HG03558 (cell line): Measurements from ENCODE around the gene TNNT3.
"Not testable (repeated sequence)": the region's sequence is repeated elsewhere in the genome, so short reads cannot be mapped to it uniquely, and the experiment has no call there.

Source experiments
- ATAC-seq: cut with Tn5 transposase; IDR thresholded peaks from one replicate; pipeline ENCODE4 v1.9.1; 2021; ENCODE audit warnings: moderate number of reproducible peaks; ENCODE audit not compliant: unreplicated experiment; ENCODE audit errors: extremely low read depth

TNNT3 gene

GRCh38 chr11:1931341-1932104 lies 12.0 kb downstream of the TNNT3 start:
- ATAC-seq = no peak

GRCh38 chr11:1932105-1932480 lies 12.6 kb downstream of the TNNT3 start:
- no peak for ATAC-seq

- no peak for ATAC-seq
These were observed 13.2 kb downstream of the TNNT3 start for GRCh38 chr11:1932681-1933080.

- ATAC-seq = no peak
These were observed 14.2 kb downstream of the TNNT3 start for GRCh38 chr11:1933416-1934334.

- ATAC-seq = no peak
These were observed 15.0 kb downstream of the TNNT3 start for GRCh38 chr11:1934335-1935155.

GRCh38 chr11:1935156-1936071 lies 15.9 kb downstream of the TNNT3 start:
- ATAC-seq = no peak

GRCh38 chr11:1936072-1936780 lies 16.7 kb downstream of the TNNT3 start:
- ATAC-seq = no peak

- no peak for ATAC-seq
These were observed 17.5 kb downstream of the TNNT3 start for GRCh38 chr11:1936781-1937615.

GRCh38 chr11:1937616-1938342 lies 18.3 kb downstream of the TNNT3 start:
- ATAC-seq = no peak

GRCh38 chr11:1938343-1939005 lies 19.0 kb downstream of the TNNT3 start:
- ATAC-seq = no peak

GRCh38 chr11:1939006-1939625 lies 19.6 kb downstream of the TNNT3 start:
- ATAC-seq = no peak

GRCh38 chr11:1939788-1940187 lies 20.3 kb downstream of the TNNT3 start:
- ATAC-seq = not testable (repeated sequence)

- ATAC-seq = no peak
These were observed 23.2 kb downstream of the TNNT3 start for GRCh38 chr11:1942558-1943260.

- no peak for ATAC-seq
These were observed 24.1 kb downstream of the TNNT3 start for GRCh38 chr11:1943576-1943975.

GRCh38 chr11:1943977-1944376 lies 24.5 kb downstream of the TNNT3 start:
- no peak for ATAC-seq
